CD14-positive monocyte (primary cell): ENCODE measurements around the gene ENTPD2. TPM values are rescaled to one million over a fixed set of nuclear protein-coding genes. Genes with fewer than 3 reads are reported as not detected.

Experiments
- DNase-seq, 3 donors: peaks; one replicate each; pipeline ENCODE4 v3.0.0-alpha.2; 2011 to 2022
- H2AFZ ChIP-seq: 2 replicates; pipeline ENCODE4 v1.6.0; 2012; ENCODE audit warnings: mild to moderate bottlenecking, low read depth, low read length, inconsistent platforms; ENCODE audit not compliant: insufficient read depth, poor library complexity, severe bottlenecking
- H3K27ac ChIP-seq, 2 donors: 1 replicate in 1 of 2; 2 replicates in 1 of 2; pipeline ENCODE4 v1.5.1; 2012 to 2013; ENCODE audit warnings: low read length in 2 of 2, control low read depth in 1 of 2, inconsistent platforms in 1 of 2, low read depth in 1 of 2, mild to moderate bottlenecking in 1 of 2
- H3K27me3 ChIP-seq, 2 donors: one replicate each; pipeline versions ENCODE4 v1.6.0 to v1.6.1; 2011 to 2013; ENCODE audit warnings: low read length in 2 of 2; ENCODE audit not compliant: control insufficient read depth in 2 of 2, insufficient read depth in 2 of 2
- H3K36me3 ChIP-seq, 2 donors: replicated peaks in 1 of 2; 1 replicate in 1 of 2; 2 replicates in 1 of 2; pipeline versions ENCODE4 v1.5.1 to v1.6.1; 2012 to 2013; ENCODE audit warnings: low read length in 2 of 2, control low read depth in 1 of 2, inconsistent platforms in 1 of 2, mild to moderate bottlenecking in 1 of 2; ENCODE audit not compliant: insufficient read depth in 2 of 2, control insufficient read depth in 1 of 2
- H3K4me1 ChIP-seq, 2 donors: 1 replicate in 1 of 2; 2 replicates in 1 of 2; pipeline versions ENCODE4 v1.5.1 to v1.6.1; 2012 to 2013; ENCODE audit warnings: low read length in 2 of 2, control low read depth in 1 of 2, inconsistent platforms in 1 of 2, mild to moderate bottlenecking in 1 of 2, moderate library complexity in 1 of 2; ENCODE audit not compliant: insufficient read depth in 2 of 2, control insufficient read depth in 1 of 2
- H3K4me2 ChIP-seq: replicated peaks from 2 replicates; pipeline ENCODE3; 2012; ENCODE audit warnings: low read length, moderate library complexity, mild to moderate bottlenecking; ENCODE audit not compliant: poor library complexity, severe bottlenecking; ENCODE audit errors: extremely low read depth
- H3K4me3 ChIP-seq, 3 experiments: fragments of 200-600 bp in 1 of 3; sonication (generic) in 1 of 3; replicated peaks in 1 of 3; 1 replicate in 2 of 3; 2 replicates in 1 of 3; pipeline ENCODE4 v1.5.1; 2011 to 2013; ENCODE audit warnings: low read length in 3 of 3, mild to moderate bottlenecking in 3 of 3, control low read depth in 2 of 3, low read depth in 2 of 3, inconsistent platforms in 1 of 3, moderate library complexity in 1 of 3
- H3K79me2 ChIP-seq: 2 replicates; pipeline ENCODE4 v1.6.0; 2012; ENCODE audit warnings: mild to moderate bottlenecking, control low read depth, inconsistent platforms, low read length, moderate library complexity; ENCODE audit not compliant: insufficient read depth
- H3K9ac ChIP-seq: 2 replicates; pipeline ENCODE4 v1.6.0; 2017; ENCODE audit warnings: low read length, mild to moderate bottlenecking; ENCODE audit not compliant: insufficient read depth, poor library complexity, severe bottlenecking
- H3K9me3 ChIP-seq, 2 donors: replicated peaks in 1 of 2; 1 replicate in 1 of 2; 2 replicates in 1 of 2; pipeline versions ENCODE4 v1.5.1 to v1.6.1; 2012 to 2013; ENCODE audit warnings: low read length in 2 of 2, control low read depth in 1 of 2; ENCODE audit not compliant: control insufficient read depth in 1 of 2, insufficient read depth in 1 of 2
- H4K20me1 ChIP-seq: 2 replicates; pipeline ENCODE4 v1.6.0; 2012; ENCODE audit warnings: mild to moderate bottlenecking, low read length, control low read depth, moderate library complexity; ENCODE audit not compliant: insufficient read depth
- H3K27ac Mint-ChIP-seq, 7 donors: one replicate each; pipeline ENCODE4 v1.8.0; 2020; ENCODE audit warnings: mild to moderate bottlenecking in 7 of 7, mixed read lengths in 7 of 7, moderate library complexity in 6 of 7, inconsistent platforms in 2 of 7
- H3K27me3 Mint-ChIP-seq, 3 donors: one replicate each; pipeline ENCODE4 v1.8.0; 2021 to 2022; ENCODE audit warnings: low read depth in 3 of 3, mild to moderate bottlenecking in 3 of 3, mixed read lengths in 3 of 3, moderate library complexity in 3 of 3, inconsistent platforms in 1 of 3
- H3K36me3 Mint-ChIP-seq, 2 donors: one replicate each; pipeline ENCODE4 v1.8.0; 2020; ENCODE audit warnings: mixed read lengths in 2 of 2, inconsistent platforms in 1 of 2, mild to moderate bottlenecking in 1 of 2
- H3K4me1 Mint-ChIP-seq: one replicate; pipeline ENCODE4 v1.8.0; 2020; ENCODE audit warnings: mild to moderate bottlenecking, mixed read lengths
- H3K4me3 Mint-ChIP-seq, 2 donors: one replicate each; pipeline ENCODE4 v1.8.0; 2020; ENCODE audit warnings: mild to moderate bottlenecking in 2 of 2, mixed read lengths in 2 of 2, moderate library complexity in 1 of 2
- H3K9me3 Mint-ChIP-seq, 7 donors: one replicate each; pipeline ENCODE4 v1.8.0; 2020 to 2022; ENCODE audit warnings: mixed read lengths in 7 of 7, mild to moderate bottlenecking in 6 of 7, moderate library complexity in 6 of 7, inconsistent platforms in 2 of 7
- WGBS: methylation state at CpG from one replicate; pipeline ENCODE4 v1.1.5; 2013; ENCODE audit warnings: missing lambda C conversion rate; ENCODE audit not compliant: insufficient coverage; 5-methylcytosine and 5-hydroxymethylcytosine counted together
- intact Hi-C, 2 donors: fragments of 100-400 bp; cut with micrococcal nuclease; formaldehyde crosslinking; loops; one replicate each; pipeline versions ENCODE4 v1.15.0 to v1.15.1; 2023
- polyA plus RNA-seq, 3 donors: library from polyadenylated mRNA; depleted of rRNA in 1 of 3; unstranded in 2 of 3; stranded (reverse) in 1 of 3; fragments of 300-500 nt in 2 of 3; fragments of >200 nt in 1 of 3; fragmentation: Illumina TruSeq in 2 of 3; gene quantifications; 1 replicate in 2 of 3; 2 replicates in 1 of 3; pipeline ENCODE4 v1.2.3, GENCODE V29; 2012 to 2021
- TF ChIP-seq, protein P1 (sequence below): fragments of 200-600 bp; IDR thresholded peaks from one replicate; pipeline ENCODE4 v1.8.0; 2022; ENCODE audit warnings: antibody characterized with exemption, mild to moderate bottlenecking

ENTPD2 gene
- polyA plus RNA-seq, 3 donors: not detected

DNA sequence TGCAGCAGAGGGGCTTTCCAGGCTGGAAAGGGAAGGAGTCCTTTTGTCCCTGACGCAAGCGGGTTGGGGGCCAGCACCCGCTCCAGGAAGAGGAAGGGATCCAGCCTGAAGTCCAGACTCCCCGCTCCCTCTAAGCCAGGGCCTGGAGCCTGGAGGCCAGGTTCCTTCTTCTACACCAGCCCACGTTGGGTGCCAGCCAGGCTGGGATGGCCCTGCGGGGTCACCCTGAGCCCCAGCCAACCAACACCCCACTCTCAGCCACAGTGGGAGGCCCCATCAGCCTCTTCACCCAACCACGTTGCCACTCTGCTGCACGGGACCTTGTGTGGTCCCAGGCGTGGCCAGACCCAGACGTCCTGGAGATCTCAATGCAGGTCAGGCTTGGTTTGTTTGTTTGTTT is 21.0 kb downstream of the ENTPD2 start:
- Histone ChIP-seq H3K79me2 (peaks cover 75% of the 10 kb centered on the region), H3K36me3 (peaks cover 15 to 22% of the 10 kb centered on the region in 2 donors), H3K4me1 (peaks cover 63 to 76% of the 10 kb centered on the region in 2 donors), H4K20me1 (peaks cover 47% of the 10 kb centered on the region), H3K9me3 (no peaks in the 10 kb centered on the region), H2AFZ (peak overlapping the region; percentile 22), H3K27ac (peak overlapping the region; percentile 83 to 92), H3K9ac (peak overlapping the region; percentile 77), H3K27me3 (no peaks in the 10 kb centered on the region), H3K4me2 (peak overlapping the region; percentile 98), H3K4me3 (peak overlapping the region; percentile 47 to 88 (median 68))
- DNase-seq: peak; percentile 88 to 90 (median 89)
- no peaks in the 10 kb centered on the region for H3K9me3 Mint-ChIP-seq
- H3K36me3 Mint-ChIP-seq: peaks cover 3 to 19% of the 10 kb centered on the region in 2 donors
- TF ChIP-seq, protein P1, sequence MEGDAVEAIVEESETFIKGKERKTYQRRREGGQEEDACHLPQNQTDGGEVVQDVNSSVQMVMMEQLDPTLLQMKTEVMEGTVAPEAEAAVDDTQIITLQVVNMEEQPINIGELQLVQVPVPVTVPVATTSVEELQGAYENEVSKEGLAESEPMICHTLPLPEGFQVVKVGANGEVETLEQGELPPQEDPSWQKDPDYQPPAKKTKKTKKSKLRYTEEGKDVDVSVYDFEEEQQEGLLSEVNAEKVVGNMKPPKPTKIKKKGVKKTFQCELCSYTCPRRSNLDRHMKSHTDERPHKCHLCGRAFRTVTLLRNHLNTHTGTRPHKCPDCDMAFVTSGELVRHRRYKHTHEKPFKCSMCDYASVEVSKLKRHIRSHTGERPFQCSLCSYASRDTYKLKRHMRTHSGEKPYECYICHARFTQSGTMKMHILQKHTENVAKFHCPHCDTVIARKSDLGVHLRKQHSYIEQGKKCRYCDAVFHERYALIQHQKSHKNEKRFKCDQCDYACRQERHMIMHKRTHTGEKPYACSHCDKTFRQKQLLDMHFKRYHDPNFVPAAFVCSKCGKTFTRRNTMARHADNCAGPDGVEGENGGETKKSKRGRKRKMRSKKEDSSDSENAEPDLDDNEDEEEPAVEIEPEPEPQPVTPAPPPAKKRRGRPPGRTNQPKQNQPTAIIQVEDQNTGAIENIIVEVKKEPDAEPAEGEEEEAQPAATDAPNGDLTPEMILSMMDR: no peak
- H3K4me1 Mint-ChIP-seq: peaks cover 53% of the 10 kb centered on the region
- intact Hi-C loops: loop anchor here (5.0 to 10.0 kb wide), 6 partner anchors 34 to 246 kb away; partner anchors contain the start of genes AJM1 (in 1 of the 2), C8G (in 1 of the 2), CLIC3 (in 1 of the 2) and FBXW5 (in 1 of the 2)
- H3K27me3 Mint-ChIP-seq: no peaks in the 10 kb centered on the region
- H3K27ac Mint-ChIP-seq: peak overlapping the region; percentile 86 to 94 (median 92)
- H3K4me3 Mint-ChIP-seq: peak overlapping the region; percentile 87 to 93
- 5% methylated on average over 7 of the region's 10 CpGs for whole genome bisulfite sequencing

DNA sequence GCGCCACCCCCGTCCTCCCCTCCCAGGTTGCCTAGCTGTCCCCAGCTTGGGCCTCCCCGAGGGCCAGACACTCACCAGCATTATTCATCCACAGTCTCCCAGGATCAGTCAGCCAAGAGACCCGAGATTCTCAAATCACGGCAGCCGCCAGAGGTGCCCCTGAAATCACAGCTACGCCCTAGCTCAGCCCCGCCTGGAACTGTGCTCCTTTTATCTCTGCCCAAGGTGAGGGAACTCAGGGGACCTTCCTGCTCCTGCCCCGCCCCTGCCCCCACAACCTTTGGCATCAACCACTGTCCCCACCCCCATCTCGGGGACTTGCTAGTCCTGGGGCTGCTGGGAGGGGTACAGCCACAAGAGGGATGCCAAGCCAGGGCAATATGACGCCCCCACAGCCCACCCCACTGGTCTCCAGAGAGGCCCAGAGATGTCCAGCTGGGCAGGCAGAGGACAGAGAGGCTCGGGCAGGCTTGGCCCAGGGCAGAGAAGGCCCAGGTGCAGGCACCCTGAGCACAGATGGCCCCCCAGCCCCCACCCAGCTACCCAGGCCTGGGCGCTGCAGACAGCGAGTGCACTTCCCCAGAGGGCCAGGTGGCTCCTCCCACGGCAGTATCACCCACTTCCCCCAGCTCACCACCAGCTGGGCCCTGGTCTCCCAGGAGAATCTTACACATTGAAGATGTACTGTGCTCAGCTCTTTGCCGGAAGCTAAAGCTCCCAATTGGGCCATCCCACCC is 21.8 kb downstream of the ENTPD2 start, which contains the start of gene FUT7:
FUT7 (minus strand) TSS at position 185 of the 737 bp plus-strand sequence; CDS start at position 88, 97 bp downstream.
- Histone ChIP-seq H3K4me2 (peak within 1 kb of the TSS; percentile 98), H3K27ac (peak within 1 kb of the TSS; percentile 83 to 92), H3K27me3 (no peaks in the 10 kb centered on the region), H3K9ac (peak within 1 kb of the TSS; percentile 77), H3K4me3 (peak within 1 kb of the TSS; percentile 47 to 88 (median 68)), H3K4me1 (peaks cover 68 to 83% of the 10 kb centered on the region in 2 donors), H2AFZ (peak within 1 kb of the TSS; percentile 22), H3K36me3 (peaks cover 10 to 17% of the 10 kb centered on the region in 2 donors), H3K79me2 (peaks cover 75% of the 10 kb centered on the region), H3K9me3 (no peaks in the 10 kb centered on the region), H4K20me1 (peaks cover 39% of the 10 kb centered on the region)
- Mint-ChIP-seq H3K4me1 (peaks cover 56% of the 10 kb centered on the region), H3K4me3 (peak within 1 kb of the TSS; percentile 87 to 93), H3K36me3 (peaks cover 0 to 14% of the 10 kb centered on the region in 2 donors), H3K27me3 (peaks cover 2 to 3% (median 3%) of the 10 kb centered on the region in 3 donors), H3K9me3 (no peaks in the 10 kb centered on the region), H3K27ac (peak within 1 kb of the TSS; percentile 87 to 94 (median 93))
- 9% methylated on average over 13 of the region's 16 CpGs for WGBS
- TF ChIP-seq, protein P1: no peak
- intact Hi-C loops: loop anchor here (5.0 to 10.0 kb wide), 6 partner anchors 35 to 245 kb away; partner anchors contain the start of genes AJM1 (in 1 of the 2), C8G (in 1 of the 2), CLIC3 (in 1 of the 2) and FBXW5 (in 1 of the 2)
- DNase-seq: peak; percentile 44 to 59 (median 50)
